Astrocyte (in vitro differentiated cells and primary cell): Measurements from ENCODE around the gene EGFR.

Source experiments
- CTCF ChIP-seq: IDR thresholded peaks from 2 replicates; pipeline ENCODE4 v1.5.1; 2011; ENCODE audit warnings: low read depth, mild to moderate bottlenecking, inconsistent platforms, low read length, moderate library complexity; ENCODE audit not compliant: insufficient read depth
- EZH2 ChIP-seq: IDR thresholded peaks from 2 replicates; pipeline ENCODE4 v1.6.1; 2012; ENCODE audit warnings: mild to moderate bottlenecking, low read length, inconsistent platforms; ENCODE audit not compliant: insufficient read depth

- no peak for TF ChIP-seq CTCF
- no peak for TF ChIP-seq EZH2
These were observed 47.7 kb downstream of the EGFR start for GRCh38 chr7:55066524-55066923.
